ENCODE measurements around the gene LGR4.
A peak's percentile ranks its signal among the peaks of the same experiment; 100 is the strongest.
"Not testable (repeated sequence)": the region's sequence is repeated elsewhere in the genome, so short reads cannot be mapped to it uniquely, and the experiment has no call there.

LGR4 gene

GRCh38 chr11:27458182-27458581, 14.4 kb downstream of the LGR4 start:
- DNase-seq, result no peak

GRCh38 chr11:27456795-27457329, 15.7 kb downstream of the LGR4 start:
- peak; percentile 44 for DNase-seq

- no peak for DNase-seq
Observed at GRCh38 chr11:27456140-27456794, 16.3 kb downstream of the LGR4 start.

- DNase-seq, result no peak
Observed at GRCh38 chr11:27455667-27456066, 16.9 kb downstream of the LGR4 start.

- no peak for DNase-seq
Observed at GRCh38 chr11:27453701-27454100, 18.9 kb downstream of the LGR4 start.

GRCh38 chr11:27452147-27452546, 20.4 kb downstream of the LGR4 start:
- no peak for DNase-seq

GRCh38 chr11:27451244-27451965, 21.2 kb downstream of the LGR4 start:
- DNase-seq, result no peak

GRCh38 chr11:27448184-27448540, 24.4 kb downstream of the LGR4 start:
- DNase-seq, result not testable (repeated sequence)

- no peak for DNase-seq
Observed at GRCh38 chr11:27447288-27448183, 25.1 kb downstream of the LGR4 start.

- DNase-seq, result no peak
Observed at GRCh38 chr11:27445625-27446024, 27.0 kb downstream of the LGR4 start.

- DNase-seq, result peak; percentile 95
Observed at GRCh38 chr11:27444801-27445215, 27.8 kb downstream of the LGR4 start.

- peak; percentile 98 for DNase-seq
Observed at GRCh38 chr11:27443746-27444507, 28.7 kb downstream of the LGR4 start.

- DNase-seq, result peak; percentile 76
Observed at GRCh38 chr11:27443227-27443626, 29.4 kb downstream of the LGR4 start.

GRCh38 chr11:27440090-27440489, 32.5 kb downstream of the LGR4 start:
- peak; percentile 53 for DNase-seq

- DNase-seq, result no peak
Observed at GRCh38 chr11:27438595-27438981, 34.0 kb downstream of the LGR4 start.

GRCh38 chr11:27437829-27438594, 34.6 kb downstream of the LGR4 start:
- DNase-seq, result no peak

GRCh38 chr11:27436916-27437315, 35.7 kb downstream of the LGR4 start:
- no peak for DNase-seq

GRCh38 chr11:27433742-27434141, 38.8 kb downstream of the LGR4 start:
- no peak for DNase-seq

GRCh38 chr11:27431808-27432207, 40.8 kb downstream of the LGR4 start:
- DNase-seq, result peak; percentile 48

- DNase-seq, result peak; percentile 87
Observed at GRCh38 chr11:27429761-27430393, 42.7 kb downstream of the LGR4 start.
